NCI-H510A treated with DMSO at 0.1 percent for 48 hours (cell line): ENCODE data around the gene HNRNPA2B1.
"Not testable (repeated sequence)": the region's sequence is repeated elsewhere in the genome, so short reads cannot be mapped to it uniquely, and the experiment has no call there.

ENCODE experiments used
- DNase-seq: peaks from one replicate; lab custom pipeline; 2025; lab: John Stamatoyannopoulos, UW

HNRNPA2B1 gene

DNA sequence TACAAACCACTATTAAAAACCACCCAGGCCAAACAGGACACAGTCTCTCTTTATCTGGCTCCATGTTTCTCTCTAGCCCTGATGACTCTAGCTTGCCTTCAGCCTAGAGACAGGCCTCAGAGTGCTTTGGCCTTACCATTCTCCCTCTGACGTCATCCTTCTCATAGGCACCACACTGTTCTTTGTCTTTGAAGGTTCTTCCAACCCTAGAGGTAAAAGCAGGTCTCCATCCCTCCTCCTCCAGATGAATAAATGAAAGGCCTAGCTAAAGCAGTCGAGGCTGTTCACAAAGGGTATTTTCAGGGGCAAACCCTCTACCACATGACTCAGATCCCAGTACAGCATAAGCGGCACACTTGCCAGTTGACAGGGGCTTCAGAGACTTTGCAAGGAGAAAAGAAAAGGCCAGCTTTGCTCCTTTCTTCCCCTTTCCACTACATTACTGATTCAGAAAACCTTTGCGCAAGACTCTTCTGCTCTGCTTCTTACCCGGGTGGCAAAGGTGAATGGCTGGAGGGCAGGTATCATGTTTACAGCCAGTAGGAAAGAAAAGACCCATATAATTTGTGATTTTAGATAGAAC lies 33.8 kb downstream of the HNRNPA2B1 start:
- DNase-seq, result no peak

- no peak for DNase-seq
These were observed 34.4 kb downstream of the HNRNPA2B1 start for GRCh38 chr7:26165950-26166683.

- not testable (repeated sequence) for DNase-seq
These were observed 36.7 kb downstream of the HNRNPA2B1 start for GRCh38 chr7:26163804-26164203.

GRCh38 chr7:26162431-26162830 lies 38.1 kb downstream of the HNRNPA2B1 start:
- no peak for DNase-seq

GRCh38 chr7:26160896-26161295 lies 39.6 kb downstream of the HNRNPA2B1 start:
- no peak for DNase-seq

DNA sequence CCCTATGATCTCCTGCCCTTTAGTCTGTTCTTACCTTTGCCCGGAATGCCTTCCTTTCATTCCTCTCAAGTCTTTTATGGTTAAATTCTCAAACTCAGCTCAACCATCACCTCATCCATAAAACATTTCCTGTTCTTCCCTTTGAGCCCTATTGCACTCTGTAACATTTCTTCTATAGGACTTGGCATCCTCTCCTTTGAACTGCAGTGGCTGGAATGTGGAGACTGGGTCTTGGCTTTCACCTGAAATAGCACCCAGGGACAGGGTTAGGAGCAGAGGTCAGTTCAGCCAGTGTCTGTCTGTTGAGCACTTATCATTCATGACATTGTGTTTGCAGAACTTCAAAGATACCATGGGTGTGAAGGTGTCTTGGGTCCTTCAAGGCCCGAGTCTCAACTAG lies 41.3 kb downstream of the HNRNPA2B1 start:
- no peak for DNase-seq

DNA sequence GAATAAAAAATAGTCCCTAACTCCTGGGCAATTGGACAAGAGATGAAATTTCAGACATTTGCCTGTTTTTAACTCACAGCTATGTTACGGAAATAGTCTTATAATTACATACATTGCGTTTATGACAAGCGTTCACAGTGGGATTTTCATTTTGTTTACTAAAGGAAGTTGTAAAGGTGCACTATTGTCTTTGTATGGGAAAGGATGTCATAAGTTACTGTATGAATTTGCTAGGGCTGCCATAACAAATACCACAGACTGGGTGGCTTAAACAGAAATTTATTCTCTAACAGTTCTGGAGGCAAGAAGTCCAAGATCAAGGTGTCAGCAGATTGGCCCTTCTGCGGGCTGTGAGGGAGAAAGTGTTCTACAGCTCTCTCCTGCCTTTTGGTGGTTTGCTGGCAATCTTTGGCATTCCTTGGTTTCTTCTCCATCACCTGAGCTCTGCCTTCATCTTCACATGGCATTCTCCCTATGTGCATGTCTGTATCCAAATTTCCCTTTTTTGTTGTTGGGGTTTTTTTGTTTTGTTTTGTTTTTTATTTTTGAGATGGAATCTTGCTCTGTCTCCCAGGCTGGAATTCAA lies 42.9 kb downstream of the HNRNPA2B1 start:
- no peak for DNase-seq

DNA sequence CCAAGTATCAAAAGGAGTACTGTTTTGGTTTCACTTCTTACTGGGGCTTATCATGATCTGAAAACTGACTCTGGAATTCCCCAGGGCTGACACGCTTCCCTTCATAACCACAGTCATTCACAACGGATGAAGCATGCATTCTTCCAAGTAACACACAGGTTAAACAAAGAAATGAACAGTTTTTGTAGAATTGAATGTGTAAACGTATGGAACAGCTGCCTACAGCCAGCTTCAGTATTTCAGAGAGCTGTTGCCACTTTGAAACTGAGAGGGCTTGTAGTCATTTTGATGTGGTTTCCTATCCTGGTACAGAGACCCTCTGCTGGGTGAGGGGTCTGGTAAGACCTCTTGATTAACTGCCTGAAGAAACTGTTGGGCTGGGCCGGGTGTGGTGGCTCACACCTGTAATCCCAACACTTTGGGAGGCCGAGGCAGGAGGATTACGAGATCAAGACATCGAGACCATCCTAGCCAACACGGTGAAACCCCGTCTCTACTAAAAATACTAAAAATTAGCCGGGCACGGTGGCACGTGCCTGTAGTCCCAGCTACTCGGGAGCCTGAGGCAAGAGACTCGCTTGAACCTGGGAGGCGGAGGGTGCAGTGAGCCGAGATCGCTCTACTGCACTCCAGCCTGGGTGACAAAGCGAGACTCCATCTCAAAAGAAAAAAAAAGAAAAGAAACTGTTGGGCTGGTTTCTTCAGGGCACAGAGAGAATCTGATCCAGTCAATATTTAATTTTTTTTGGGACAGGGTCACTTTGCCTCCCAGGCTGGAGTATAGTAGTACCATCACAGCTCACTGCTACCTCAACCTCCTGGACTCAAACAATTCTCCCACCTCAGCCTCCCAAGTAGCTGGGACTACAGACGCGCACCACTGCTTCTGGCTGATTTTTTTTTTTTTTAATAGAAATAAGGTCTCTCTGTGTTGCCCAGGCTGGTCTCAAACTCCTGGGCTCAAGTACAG lies 43.8 kb downstream of the HNRNPA2B1 start:
- DNase-seq, result no peak

GRCh38 chr7:26155531-26156375 lies 44.8 kb downstream of the HNRNPA2B1 start:
- DNase-seq, result peak; percentile 63

DNA sequence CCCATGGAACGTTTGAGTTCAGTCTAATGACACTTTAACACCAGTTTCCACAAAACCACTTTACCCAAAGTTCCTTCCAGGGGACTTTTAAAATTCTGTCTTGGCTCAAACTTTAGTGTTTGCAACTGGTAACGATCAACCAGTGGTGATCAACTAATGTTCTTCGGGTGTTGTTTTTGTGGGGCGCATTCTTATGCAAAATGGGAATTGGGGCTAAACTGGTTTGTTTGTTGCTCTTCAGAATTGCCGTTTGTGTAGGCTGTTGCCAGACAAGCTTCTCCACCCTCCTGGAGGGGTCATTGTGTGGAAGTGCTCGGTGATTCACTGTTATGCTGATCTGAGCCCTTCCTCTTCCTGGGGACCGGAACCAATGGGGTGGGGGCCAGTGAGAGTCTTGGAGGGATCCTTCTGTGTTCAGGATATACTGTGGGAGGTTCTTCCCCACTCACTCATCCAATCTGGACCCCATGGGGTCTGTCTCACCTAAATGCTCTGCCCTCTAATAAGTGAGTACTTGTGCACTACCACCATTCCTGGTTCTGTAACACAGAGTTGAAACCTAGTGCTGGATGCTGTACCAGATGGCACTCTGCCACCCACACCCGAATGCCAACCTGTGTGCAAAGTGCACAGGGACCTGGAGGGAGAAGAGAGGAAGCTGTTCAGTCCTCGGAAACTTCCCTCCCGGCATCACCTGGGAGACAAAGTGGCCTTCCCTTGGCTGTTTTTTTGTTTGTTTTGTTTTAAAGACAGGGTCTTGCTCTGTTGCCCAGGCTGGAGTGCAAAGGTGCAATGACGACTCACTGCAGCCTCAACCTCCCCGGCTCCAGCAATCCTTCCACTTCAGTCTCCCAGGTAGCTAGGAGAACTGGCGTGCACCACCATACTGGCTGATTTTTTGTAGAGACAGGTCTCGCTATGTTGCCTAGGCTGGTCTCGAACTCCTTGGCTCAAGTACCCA lies 46.4 kb downstream of the HNRNPA2B1 start:
- no peak for DNase-seq

- DNase-seq, result no peak
These were observed 47.2 kb downstream of the HNRNPA2B1 start for GRCh38 chr7:26153241-26153822.

DNA sequence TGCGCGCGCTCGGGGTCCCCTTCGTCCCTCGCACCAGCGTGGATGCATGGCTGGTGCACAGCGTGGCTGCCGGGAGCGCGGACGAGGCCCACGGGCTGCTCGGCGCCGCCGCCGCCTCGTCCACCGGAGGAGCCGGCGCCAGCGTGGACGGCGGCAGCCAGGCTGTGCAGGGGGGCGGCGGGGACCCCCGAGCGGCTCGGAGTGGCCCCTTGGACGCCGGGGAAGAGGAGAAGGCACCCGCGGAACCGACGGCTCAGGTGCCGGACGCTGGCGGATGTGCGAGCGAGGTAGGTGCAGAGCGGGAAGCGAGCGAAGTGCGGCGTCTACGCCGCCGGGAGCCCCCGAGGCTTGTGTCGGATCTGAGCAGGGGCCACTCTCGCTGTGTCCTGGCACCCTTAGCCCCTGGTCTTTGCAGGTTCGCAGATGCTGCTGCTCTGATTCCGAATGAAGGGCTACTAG lies 47.7 kb downstream of the HNRNPA2B1 start:
- not testable (repeated sequence) for DNase-seq

DNA sequence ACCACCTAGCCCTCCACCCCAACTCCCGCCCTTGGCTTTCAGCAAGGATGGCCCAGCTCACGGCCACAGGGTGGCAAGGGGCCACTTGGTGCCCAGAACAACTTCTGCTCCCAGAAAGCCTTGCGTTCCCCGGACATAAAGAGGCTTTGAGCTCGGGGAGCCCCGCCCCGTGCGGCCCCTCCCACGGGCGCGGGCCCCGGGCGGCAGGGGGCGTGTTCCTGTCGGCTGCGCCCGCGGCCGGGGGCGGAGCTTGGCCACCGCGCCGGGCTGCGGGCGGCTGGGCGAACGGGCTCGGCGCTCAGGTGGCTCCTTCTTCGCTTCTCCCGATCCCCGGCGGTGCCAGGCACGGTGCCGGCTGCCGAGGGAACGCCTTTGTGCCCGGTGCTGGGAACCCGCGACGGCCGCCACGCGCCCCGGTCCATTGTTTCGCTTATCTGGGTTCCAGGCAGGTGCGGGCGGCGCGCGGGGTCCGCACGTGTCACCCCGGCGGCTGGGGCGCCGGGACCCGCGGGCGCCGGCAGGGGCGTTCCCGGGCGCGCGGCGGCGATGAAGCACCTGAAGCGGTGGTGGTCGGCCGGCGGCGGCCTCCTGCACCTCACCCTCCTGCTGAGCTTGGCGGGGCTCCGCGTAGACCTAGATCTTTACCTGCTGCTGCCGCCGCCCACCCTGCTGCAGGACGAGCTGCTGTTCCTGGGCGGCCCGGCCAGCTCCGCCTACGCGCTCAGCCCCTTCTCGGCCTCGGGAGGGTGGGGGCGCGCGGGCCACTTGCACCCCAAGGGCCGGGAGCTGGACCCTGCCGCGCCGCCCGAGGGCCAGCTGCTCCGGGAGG lies 48.4 kb downstream of the HNRNPA2B1 start, which contains the start of gene NFE2L3:
TSS of gene NFE2L3 (plus strand) at position 246 of the 829 bp plus-strand sequence. CDS start at position 547, 301 bp downstream.
- peak; percentile 69 for DNase-seq

- DNase-seq, result no peak
These were observed 48.9 kb downstream of the HNRNPA2B1 start for GRCh38 chr7:26151650-26151952.

GRCh38 chr7:26151096-26151495 lies 49.5 kb downstream of the HNRNPA2B1 start:
- no peak for DNase-seq

DNA sequence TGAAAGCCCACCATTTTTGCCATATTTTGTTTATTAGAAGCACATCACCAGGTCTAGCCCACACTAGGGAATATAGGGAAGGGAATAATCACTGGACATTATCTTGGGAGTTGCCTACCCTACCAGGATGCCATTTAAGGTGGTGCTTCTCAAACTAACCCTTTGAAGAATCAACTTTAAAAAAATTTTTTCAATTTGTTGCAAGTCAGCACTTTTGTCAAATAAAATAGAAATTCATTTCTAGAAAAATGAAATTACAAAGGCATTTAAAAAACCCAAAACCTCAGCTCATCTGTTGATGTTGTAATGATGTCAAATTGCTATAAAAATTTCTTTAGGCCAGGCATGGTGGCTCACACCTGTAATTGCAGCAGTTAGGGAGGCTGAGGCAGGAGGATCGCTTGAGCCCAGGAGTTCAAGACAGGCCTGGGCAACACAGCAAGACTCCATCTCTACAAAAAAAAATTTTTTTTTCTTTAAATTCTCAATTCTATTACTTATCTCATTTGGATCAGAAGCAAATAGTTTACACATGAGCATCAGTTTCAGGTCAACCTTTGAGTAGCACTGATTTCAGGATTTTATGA lies 51.1 kb downstream of the HNRNPA2B1 start:
- DNase-seq, result no peak

DNA sequence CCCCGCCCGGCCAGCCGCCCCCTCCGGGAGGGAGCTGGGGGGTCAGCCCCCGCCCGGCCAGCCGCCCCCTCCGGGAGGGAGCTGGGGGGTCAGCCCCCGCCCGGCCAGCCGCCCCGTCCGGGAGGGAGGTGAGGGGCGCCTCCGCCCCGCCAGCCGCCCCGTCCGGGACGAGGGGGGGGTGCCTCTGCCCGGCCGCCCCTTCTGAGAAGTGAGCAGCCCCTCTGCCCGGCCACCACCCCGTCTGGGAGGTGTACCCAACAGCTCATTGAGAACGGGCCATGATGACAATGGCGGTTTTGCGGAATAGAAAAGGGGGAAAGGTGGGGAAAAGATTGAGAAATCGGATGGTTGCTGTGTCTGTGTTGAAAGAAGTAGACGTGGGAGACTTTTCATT lies 52.2 kb downstream of the HNRNPA2B1 start:
- DNase-seq, result not testable (repeated sequence)

DNA sequence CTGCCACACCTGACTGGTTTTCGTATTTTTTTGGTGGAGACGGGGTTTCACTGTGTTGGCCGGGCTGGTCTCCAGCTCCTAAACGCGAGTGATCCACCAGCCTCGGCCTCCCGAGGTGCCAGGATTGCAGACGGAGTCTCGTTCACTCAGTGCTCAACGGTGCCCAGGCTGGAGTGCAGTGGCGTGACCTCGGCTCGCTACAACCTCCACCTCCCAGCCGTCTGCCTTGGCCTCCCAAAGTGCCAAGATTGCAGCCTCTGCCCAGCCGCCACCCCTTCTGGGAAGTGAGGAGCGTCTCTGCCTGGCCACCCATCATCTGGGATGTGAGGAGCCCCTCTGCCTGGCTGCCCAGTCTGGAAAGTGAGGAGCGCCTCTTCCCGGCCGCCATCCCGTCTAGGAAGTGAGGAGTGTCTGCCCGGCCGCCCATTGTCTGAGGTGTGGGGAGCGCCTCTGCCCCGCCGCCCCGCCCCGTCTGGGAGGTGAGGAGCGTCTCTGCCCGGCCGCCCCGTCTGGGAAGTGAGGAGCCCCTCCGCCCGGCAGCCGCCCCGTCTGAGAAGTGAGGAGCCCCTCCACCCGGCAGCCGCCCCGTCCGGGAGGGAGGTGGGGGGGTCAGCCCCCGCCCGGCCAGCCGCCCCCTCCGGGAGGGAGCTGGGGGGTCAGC lies 52.8 kb downstream of the HNRNPA2B1 start:
- not testable (repeated sequence) for DNase-seq
